ENCODE results near the gene ITGA7.

DNA sequence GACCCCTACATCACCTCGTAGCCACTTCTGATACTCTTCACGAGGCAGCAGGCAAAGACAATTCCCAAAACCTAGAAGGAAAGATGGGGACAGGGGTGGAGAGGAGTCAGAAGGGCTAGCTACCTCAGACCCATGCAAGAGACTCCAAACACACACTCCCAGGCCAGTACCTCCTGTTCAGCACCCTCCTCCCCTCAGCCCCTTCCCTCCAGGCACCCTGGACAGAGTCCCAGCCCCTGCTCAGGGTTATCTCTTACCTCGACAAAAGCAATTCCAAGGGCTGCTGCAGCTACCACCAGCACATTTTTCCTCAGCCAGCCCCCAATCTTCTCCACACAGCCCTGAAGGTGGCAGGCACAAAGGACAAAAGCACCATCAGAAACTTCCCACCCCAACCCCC is 17.9 kb upstream of the ITGA7 start:
- no peak for TF ChIP-seq POLR2A (IDR thresholded peaks at IDR 0.05; ENCODE audit: low read depth, low read length)
- TF ChIP-seq, protein P1, sequence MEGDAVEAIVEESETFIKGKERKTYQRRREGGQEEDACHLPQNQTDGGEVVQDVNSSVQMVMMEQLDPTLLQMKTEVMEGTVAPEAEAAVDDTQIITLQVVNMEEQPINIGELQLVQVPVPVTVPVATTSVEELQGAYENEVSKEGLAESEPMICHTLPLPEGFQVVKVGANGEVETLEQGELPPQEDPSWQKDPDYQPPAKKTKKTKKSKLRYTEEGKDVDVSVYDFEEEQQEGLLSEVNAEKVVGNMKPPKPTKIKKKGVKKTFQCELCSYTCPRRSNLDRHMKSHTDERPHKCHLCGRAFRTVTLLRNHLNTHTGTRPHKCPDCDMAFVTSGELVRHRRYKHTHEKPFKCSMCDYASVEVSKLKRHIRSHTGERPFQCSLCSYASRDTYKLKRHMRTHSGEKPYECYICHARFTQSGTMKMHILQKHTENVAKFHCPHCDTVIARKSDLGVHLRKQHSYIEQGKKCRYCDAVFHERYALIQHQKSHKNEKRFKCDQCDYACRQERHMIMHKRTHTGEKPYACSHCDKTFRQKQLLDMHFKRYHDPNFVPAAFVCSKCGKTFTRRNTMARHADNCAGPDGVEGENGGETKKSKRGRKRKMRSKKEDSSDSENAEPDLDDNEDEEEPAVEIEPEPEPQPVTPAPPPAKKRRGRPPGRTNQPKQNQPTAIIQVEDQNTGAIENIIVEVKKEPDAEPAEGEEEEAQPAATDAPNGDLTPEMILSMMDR (conservative IDR thresholded peaks at IDR 0.05; ENCODE audit: low read depth, low read length): no peak
- TF ChIP-seq, protein P2, sequence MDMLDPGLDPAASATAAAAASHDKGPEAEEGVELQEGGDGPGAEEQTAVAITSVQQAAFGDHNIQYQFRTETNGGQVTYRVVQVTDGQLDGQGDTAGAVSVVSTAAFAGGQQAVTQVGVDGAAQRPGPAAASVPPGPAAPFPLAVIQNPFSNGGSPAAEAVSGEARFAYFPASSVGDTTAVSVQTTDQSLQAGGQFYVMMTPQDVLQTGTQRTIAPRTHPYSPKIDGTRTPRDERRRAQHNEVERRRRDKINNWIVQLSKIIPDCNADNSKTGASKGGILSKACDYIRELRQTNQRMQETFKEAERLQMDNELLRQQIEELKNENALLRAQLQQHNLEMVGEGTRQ (IDR thresholded peaks at IDR 0.05; ENCODE audit: low read depth, low read length): no peak
- TF ChIP-seq, protein P3, sequence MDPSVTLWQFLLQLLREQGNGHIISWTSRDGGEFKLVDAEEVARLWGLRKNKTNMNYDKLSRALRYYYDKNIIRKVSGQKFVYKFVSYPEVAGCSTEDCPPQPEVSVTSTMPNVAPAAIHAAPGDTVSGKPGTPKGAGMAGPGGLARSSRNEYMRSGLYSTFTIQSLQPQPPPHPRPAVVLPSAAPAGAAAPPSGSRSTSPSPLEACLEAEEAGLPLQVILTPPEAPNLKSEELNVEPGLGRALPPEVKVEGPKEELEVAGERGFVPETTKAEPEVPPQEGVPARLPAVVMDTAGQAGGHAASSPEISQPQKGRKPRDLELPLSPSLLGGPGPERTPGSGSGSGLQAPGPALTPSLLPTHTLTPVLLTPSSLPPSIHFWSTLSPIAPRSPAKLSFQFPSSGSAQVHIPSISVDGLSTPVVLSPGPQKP (IDR thresholded peaks at IDR 0.05; ENCODE audit: borderline replicate concordance, low read depth, low read length): no peak
- TF ChIP-seq MAZ (IDR thresholded peaks at IDR 0.05; ENCODE audit: borderline replicate concordance, low read depth, low read length): no peak
- no peak for TF ChIP-seq MAFK (IDR thresholded peaks at IDR 0.05; ENCODE audit: low read depth, low read length)
- TF ChIP-seq RCOR1 (IDR thresholded peaks at IDR 0.05; ENCODE audit: insufficient replicate concordance, low read length): no peak

All from IMR-90 (cell line).